GM04504 (cell line): ENCODE results near the gene HNRNPUL1.

Experiments
- DNase-seq: peaks from one replicate; pipeline ENCODE4 v3.0.0-alpha.2; 2012; ENCODE audit warnings: low read depth

HNRNPUL1 gene

DNA sequence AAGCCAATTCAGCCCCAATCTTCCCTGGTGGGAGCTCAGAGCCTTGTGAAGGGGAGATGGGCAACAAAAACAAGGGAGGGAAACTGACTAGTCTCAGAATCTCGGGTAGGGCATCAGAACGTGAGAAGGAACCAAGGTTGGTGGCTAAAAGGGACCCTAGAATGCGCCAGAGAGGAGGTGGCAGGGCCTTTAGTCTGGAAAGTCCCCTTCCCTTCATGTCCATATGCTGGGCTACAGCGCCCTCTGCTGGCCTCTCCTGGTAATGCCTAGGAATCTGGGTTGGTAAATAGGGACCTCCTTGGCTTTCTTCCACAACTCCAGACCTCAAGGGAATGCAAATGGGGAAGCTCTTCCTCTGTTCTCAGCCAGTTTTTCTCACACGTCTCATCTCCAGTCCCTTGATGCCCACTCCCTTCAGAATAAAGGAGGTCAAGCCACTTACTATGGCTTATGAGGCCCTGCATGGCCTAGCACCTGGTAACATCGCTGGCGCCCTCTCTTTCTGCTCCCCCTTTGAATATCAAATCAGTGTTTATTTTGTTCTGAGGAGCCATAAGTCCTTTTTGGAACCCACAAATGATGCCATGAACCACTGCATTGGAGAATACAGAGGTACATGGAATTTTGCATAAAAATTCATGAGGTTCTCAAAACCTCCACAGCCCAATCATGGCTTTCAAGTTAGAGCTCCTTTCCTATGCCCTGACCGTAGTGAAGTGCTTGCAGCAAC is 44.4 kb downstream of the HNRNPUL1 start:
- DNase-seq = peak; percentile 79

DNA sequence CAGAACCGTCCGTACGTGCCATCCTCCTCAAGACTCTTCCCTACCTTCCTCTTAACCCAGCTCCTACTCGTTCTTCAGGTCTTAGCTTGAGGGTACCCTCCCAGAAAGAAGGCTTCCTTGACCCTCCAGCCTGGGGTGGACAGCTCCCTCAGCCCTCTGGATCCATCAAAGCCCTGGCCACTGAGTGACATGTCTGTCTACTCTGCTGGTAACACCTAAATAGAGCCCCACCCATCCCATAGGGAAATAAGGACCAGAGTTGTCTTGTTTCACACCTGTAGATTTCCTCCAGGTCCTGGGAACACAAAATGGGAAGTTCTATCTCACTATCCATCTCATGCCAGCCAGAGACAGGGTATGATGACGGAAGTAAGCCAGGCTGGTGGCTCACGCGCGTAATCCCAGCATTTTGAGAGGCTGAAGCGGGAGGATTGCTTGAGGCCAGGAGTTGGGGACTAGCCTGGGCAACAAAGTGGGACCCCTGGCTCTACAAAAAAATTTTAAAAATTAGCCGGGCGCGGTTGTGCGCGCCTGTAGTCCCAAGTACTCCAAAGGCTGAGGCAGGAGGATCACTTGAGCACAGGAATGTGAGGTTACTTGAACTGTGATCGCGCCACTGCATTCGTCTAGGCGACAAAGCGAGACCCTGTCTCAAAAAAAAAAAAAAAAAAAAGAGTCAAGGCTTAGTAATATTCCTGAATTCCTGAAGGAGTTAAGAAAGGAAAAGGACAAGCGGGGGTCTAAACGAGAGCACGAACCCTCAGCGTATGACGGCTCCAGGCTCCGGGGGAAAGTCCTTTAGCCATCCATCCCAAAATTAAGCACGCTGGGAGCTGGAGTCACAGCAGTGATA is 45.2 kb downstream of the HNRNPUL1 start:
- no peak for DNase-seq

DNA sequence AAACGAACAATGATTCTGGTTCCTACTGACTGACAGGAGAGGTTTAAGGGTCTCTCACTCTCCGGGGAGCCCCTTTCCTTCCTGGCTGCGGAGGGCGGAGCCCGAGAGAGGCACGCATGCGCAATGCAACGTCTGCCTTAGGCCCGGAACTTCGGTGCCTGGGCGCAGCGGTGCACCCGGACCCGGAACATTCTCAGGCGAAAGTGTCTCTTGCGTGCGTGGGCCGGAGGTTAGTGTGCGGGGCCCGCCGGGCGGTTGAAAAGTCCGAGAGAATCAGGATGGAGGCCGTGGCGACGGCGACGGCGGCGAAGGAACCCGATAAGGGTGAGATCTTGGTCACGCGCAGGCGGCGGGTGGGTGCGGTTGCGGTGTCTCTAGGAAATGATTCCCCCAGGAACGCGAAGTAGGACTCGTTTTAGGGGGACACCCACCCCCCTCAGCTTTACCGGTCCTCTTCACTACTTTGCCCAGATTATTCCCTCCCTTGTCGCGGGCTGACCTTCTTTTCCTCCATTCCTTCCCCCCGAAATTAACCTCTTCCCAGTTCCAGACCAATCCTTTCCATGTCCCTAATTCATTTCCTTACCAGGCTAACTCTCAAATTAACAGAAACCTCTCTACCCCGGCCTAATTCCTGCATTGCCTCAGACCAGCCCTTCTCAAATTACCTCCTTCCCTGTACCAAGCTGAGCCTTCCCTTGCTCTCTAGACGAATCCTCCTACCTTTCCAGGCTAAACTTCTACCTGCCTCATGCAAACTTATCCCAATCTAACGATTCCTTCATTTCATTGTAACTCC is 46.1 kb downstream of the HNRNPUL1 start, which contains the start of gene CCDC97:
Gene CCDC97, plus strand, starts transcription at position 140 of the 799 bp plus-strand sequence. Its CDS starts 139 bp downstream, at position 279.
- peak; percentile 71 for DNase-seq

DNA sequence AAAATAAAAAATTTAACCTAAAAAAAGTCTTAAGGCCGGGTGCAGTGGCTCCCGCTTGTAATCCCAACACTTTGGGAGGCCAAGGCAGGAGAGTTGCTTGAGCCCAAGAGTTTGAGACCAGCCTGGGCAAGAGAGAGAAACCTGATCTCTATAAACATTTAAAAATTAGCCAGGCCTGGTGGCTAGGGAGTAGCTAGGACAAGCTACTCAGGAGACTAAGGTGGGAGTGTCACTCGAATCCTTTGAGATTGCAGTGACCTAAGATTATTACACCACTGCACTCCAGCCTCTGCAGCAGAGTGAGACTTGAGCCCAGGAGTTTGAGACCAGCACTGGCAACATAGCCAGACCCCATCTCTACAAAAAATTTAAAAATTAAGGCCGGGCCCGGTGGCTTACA is 46.9 kb downstream of the HNRNPUL1 start:
- DNase-seq = no peak

DNA sequence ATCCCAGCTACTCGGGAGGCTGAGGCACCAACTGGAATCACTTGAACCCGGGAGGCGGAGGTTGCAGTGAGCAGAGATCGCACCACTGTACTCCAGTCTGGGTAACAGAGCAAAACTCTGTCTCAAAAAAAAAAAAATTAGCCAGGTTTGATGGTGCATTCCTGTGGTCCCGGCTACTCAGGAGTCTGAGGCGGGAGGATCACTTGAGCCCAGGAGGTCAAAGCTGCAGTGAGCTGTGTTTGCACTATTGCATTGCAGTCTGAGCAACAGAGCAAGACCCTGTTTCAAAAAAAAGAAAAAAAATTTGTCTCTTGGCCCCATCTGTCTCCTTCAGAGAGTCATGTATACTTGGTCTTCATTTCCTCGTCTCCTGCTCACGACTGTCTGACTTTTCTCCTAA is 47.4 kb downstream of the HNRNPUL1 start:
- no peak for DNase-seq

DNA sequence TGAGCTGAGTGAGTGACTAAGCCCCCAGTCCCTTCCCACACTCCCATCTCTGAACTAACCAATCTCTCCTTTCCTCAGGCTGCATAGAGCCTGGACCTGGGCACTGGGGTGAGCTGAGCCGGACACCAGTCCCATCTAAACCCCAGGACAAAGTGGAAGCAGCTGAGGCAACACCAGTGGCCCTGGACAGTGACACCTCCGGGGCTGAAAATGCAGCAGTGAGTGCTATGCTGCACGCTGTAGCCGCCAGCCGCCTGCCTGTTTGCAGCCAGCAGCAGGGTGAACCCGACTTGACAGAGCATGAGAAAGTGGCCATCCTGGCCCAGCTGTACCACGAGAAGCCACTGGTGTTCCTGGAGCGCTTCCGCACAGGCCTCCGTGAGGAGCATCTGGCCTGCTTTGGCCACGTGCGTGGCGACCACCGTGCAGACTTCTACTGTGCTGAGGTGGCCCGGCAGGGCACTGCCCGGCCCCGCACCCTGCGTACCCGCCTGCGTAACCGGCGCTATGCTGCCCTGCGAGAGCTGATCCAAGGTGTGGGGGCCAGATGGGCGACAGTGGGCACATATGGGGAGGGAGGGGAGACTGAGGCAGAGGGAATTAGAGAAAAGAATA is 52.2 kb downstream of the HNRNPUL1 start:
- DNase-seq = no peak

DNA sequence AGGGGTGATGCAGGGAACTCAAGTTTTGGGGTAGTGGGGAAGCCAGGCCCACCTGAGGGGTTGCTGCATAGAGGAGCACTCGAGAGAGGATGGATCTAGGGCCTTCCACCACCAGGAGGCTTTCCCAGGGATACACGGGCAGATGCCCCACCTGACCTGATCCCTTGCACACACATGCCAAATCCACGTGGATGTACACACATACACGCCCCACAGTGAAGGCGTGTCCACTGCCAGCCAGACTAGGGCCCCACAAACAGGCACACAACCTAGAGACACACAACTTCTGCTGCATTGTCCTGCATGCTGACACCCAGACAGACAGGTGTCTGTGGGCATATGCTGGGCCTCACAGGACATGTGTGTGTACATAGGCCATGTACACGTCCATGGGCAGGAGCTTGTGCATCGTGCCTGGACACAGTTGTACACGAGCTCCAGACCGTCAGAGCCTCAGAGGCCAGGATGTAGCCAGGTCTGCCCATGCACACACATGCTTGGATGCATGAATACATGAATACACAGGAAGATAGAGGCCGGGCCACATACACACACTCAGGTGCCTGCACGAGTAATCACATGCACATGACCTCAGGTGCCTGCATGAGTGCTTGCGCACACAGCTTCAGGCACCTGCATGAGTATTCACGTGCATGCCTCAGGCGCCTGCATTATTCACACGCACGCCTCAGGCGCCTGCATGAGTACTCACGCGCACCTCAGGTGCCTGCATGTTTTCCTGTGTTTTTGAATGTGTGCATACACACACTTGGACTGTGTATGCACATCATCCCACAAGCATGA is 54.7 kb downstream of the HNRNPUL1 start:
- DNase-seq = no peak

DNA sequence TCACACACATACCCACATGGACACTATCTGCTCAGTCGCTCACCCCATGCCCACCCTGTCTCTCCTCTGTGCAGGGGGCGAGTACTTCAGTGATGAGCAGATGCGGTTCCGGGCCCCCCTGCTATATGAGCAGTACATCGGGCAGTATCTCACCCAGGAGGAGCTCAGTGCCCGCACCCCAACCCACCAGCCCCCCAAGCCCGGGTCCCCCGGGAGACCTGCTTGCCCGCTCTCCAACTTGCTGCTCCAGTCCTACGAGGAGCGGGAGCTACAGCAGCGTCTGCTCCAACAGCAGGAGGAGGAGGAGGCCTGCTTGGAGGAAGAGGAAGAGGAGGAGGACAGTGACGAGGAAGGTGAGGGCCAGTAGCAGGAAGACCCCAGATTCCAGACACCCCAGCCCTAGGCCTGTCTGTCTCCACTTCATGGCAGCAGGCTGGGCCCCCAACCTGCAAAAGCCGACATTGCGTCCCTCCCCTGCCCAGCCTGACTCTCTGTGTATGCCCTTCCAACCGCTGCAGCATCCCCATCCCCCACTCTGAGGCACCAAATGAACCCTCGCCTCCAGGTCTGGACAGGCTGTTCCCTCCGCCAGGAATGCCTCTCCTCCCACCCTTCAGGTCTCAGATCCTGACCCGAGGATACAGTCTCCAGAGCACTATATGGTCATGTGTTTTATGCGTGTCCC is 55.5 kb downstream of the HNRNPUL1 start:
- no peak for DNase-seq

DNA sequence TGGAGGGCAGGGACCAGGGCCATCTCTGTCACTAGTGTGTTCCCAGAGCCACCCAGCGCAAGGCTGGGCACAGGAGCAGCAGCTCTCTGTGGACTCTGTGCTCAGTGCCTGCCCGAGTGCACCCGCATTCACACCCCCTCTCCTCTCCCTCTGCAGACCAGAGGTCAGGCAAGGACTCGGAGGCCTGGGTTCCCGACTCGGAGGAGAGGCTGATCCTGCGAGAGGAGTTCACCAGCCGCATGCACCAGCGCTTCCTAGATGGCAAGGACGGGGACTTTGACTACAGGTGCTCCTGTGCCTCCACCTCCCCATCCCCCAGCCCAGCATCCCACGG is 56.0 kb downstream of the HNRNPUL1 start:
- DNase-seq = no peak

DNA sequence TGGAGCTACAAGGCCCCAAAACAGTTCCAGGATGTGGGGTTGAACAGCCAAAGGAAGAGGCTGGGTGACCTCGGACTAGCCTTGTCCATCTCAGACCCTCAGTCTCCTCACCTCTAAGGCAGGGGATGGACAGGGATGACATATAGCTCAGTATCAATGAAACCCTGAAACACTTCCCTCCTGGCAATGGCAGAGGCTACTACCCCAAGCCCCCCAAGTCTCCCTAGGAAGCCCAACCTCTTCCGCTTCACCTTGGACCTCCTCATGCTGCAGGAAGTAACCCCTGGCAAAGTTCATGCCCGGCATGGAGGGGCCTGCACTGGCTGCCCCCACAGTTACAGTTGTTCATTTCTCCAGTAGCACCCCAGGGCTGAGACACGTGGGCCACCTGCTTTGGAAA is 56.4 kb downstream of the HNRNPUL1 start:
- no peak for DNase-seq

DNA sequence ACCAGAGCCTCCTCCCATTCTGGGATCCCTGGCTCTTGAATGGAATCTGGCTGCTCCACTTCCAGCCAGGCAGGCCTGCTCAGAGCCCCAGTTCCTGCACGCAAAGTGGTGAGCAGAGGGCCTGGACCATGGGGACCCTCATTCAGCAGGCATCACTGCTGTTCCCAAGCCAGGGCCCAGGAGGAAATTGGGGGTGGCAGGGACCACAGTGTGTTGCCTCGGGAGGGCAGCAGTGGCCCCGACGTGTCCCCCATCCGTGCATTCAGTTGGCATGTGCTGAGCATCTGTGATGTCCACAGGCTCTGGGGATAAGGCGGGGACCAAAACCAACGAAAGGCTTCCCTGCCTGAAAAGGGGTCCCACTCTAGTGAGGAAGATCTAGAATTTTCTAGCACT is 57.0 kb downstream of the HNRNPUL1 start:
- DNase-seq = no peak

DNA sequence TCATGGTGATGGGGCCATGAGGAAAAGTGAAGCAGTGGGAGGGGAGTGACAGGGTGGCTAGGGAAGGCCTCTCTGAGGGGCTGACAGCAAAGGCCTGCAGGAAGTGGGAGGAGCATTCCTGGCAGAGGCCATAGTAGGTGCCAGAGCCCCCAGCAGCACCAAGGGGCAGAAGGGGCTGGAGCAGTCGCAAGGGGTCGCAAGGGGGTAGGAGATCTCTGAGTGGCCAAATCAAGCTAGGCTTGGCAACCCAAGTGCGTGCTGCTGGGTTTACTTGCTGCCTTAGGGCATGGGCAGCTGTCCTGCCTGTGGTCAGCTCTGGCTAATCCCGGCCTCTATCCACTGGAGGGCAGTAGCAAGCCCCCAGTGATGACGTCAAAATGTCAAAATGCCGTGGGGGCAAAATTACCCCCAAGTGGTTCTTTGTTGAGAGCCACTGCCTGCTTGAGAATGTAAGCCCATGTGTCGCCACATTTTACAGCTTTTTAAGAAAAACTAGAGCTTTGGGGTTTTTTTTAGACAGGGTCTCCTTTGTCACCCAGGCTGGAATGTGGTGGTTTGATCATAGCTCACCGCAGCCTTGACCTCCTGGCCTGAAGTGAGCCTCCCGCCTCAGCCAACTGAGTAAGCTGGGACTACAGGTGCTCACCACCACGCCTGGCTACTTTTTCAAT is 57.6 kb downstream of the HNRNPUL1 start:
- DNase-seq = no peak

DNA sequence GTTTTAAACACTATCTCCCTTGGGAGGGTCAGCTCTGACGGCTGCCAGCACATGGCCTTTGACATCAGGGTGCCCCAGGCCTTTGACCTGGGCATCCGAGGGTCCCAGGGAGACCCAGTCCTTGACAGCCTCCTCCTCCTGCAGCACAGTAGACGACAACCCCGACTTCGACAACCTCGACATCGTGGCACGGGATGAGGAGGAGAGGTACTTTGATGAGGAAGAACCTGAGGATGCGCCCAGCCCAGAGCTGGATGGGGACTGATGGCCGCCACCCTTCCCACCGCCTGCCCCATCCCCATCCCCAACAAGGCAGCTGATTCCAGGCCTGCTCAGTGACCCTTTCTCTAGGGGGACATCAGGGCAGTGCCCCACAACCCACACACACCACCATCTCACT is 58.3 kb downstream of the HNRNPUL1 start:
- no peak for DNase-seq

DNA sequence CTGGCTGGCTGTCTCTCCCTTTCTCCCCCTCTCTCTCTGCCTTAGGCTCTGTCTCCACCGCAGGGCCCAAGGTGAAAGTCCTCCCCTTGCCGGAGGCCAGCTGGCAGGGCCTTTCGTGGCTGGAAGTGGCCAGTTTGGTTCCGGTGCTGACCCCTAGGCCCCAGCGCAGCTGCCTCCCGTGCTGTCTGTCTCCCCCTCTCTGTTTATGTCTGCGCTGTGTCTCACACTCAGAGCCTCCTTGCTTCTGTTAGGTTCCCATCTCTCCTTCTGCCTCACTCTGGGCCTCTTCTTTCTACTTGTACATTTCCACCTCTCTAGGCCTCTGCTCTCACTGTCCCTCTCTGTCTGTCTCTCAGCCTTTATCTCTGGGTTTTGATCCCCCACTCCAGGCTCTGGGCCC is 58.9 kb downstream of the HNRNPUL1 start:
- DNase-seq = no peak

DNA sequence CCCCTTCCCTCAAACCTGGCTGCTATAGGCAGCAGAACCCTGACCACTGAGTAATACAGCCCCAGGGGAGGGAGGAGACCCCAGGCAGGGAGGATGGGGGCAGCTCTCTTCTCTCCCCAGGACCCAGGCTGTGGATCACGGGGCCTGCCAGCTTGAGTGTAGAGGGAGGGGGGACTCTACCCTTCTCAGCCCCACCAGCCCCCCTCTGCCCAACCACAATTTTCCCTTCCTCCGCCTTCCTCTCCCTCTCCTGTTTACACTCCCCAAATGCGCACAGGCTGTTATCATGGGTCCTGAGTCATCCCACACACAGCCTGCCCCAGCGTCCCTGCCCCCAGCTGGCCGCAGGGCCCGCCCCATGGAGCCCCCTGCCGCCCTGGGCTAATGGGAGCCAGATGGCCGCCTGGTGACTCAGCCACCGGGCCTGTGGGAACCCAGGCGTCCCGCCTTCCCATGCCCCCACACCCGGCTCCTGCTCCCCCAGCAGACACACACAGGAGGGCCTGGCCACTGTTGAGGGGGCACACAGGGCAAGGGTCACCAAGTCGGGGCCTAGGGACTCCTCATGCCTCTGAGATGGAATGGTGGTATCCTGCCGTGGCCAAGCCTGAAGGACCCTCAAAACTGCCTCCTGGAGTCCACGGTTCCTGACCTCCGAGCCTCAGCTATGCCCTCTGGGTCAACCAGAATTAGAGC is 59.4 kb downstream of the HNRNPUL1 start:
- peak; percentile 96 for DNase-seq

DNA sequence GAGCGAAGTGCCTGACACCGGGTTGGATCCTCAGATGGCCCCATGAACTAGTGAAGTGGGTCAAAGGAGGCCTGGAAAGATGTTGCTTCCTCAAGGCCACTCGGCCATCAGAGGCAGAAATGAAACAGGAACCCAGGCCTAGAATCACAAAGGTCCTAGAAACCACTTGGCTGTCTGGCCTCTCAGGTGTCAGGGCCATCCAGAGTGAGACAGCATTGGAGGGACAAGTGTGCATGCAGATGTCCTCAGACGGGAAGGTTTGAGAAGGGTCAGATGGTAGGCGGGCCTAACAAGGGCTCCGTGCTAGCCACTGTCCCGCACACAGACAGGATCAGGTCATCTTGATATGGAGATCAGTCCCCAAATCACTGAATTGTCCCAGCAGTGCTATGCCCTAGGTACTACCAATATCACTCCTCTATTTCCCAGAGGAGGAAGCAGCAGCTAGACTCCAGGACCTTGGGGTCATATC is 60.1 kb downstream of the HNRNPUL1 start:
- DNase-seq = no peak

DNA sequence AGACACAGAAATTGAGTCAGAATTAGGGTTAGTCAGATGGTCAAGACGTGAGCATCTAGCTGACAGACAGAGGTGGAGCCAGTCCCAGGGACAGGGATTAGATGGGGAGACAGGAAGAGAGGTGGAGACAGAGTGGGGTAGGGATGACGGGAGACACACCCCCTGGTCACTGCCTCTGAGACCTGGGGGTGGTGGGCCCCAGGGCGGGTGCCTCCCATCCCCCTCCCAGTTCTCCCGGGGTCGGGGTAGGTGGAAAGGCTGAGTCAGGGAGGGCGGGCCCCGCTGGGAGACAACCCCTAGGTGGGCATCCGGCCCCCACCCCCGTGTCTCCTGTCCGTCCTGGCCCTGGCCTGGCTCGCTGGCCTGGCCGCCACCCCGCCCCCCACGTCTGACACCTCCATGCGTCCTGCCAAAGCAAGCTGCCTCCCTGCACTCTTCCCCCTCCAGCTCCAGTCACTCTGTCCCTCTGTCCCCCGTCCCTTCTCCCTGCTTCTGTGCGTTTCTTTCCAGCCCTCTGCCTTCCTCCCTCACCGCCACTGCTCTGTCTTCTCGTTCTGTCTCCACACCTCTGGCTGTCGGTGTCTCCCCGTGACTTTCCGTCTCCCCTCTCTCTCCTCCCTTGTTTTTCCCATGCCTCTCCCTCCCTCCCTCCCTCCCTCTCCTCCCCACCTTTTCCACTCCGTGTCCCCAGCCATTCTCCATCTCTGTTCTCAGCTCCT is 60.9 kb downstream of the HNRNPUL1 start:
- peak; percentile 70 for DNase-seq

DNA sequence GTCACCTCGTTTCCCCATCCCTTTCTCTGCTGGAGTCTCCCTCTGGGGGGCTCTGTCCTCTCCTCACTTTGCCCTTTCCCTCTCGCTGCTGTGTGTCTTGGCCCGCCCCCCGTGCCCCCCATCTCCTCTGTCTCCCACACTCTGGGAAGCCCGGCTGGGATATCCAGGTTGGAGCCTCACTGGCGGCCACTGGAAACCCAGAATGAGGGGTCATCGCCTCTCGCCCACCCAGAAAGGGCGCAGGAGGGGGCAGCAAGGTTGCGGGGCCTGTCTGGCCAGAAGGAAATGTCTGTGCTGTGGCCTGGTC is 61.4 kb downstream of the HNRNPUL1 start:
- DNase-seq = no peak
